GM18517 (cell line): Measurements from ENCODE around the gene NKX1-1.
"Not testable (repeated sequence)": the region's sequence is repeated elsewhere in the genome, so short reads cannot be mapped to it uniquely, and the experiment has no call there.

Experiments used
- ATAC-seq: cut with Tn5 transposase; IDR thresholded peaks from one replicate; pipeline ENCODE4 v1.9.1; 2021; ENCODE audit warnings: mild to moderate bottlenecking, moderate library complexity; ENCODE audit not compliant: unreplicated experiment

NKX1-1 gene

DNA sequence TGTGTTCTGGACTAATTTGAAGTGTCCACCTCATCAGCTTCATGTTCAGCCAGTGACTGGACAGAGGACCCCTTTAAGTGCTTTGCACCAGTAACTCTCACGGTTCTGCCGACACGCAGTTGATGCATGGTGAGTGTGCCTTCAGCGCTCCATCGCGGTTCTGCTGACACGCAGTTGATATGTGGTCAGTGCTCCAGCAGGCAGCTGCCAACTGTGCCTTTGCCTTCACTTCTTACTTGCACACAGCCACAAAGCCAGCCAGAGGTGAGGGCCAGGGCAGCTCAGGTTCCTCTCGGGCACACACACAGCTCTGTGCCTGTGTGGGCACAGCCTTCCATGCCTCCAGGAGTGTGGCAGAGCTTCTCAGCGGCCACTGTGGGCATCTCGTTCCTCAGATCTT, 12.4 kb downstream of the NKX1-1 start:
- no peak for ATAC-seq

GRCh38 chr4:1393363-1393762, 12.9 kb downstream of the NKX1-1 start:
- not testable (repeated sequence) for ATAC-seq

GRCh38 chr4:1385373-1386340, 20.6 kb downstream of the NKX1-1 start:
- ATAC-seq, result no peak

- no peak for ATAC-seq
These were observed 21.4 kb downstream of the NKX1-1 start for GRCh38 chr4:1384675-1385372.

- no peak for ATAC-seq
These were observed 22.3 kb downstream of the NKX1-1 start for GRCh38 chr4:1383728-1384591.

DNA sequence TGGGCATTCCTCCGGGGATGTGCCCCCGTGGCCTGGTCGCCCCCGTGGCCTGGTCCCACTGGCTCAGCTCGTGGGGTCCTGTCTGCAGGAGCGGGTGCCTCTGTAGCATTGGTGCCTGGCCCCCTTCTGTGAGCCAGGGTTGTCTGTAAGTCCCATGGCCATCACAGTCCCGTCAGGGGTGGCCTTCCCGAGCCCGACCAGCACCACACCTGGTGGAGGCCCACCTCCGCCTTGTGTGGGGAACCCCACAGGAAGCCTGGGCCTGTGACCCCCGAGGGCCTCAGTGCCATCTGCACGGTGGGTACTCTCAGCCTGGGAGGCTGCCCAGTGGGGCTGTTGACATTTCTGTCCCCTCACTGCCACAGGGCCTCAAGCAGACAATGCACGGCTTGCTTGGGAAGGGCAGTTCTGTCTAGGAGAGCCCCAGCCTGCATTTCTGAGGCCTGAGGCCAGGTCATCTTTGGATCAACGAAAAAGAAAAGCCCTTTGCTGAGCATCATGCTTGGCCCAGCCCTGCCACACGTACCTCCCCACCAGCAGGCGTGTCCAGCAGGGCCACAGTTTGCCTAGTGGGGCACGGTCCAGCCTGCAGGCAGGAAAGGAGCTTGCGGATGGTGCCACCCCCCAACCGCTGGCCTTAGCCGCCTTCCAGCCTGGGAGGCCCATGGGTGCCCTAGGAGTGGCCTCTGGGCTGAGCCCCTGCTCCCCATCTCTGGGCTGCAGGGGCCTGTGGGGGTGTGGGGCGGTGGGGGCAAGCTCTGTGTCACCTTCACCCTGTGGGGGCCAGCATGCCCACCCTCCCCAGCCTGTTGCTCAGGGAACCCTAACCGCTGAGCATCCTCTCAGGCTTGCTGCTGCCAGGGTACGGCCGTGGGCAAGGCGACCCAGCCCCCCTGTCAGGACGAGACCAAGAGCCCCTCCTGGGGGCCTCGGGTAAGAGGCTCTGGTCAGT, 23.2 kb downstream of the NKX1-1 start:
- no peak for ATAC-seq

DNA sequence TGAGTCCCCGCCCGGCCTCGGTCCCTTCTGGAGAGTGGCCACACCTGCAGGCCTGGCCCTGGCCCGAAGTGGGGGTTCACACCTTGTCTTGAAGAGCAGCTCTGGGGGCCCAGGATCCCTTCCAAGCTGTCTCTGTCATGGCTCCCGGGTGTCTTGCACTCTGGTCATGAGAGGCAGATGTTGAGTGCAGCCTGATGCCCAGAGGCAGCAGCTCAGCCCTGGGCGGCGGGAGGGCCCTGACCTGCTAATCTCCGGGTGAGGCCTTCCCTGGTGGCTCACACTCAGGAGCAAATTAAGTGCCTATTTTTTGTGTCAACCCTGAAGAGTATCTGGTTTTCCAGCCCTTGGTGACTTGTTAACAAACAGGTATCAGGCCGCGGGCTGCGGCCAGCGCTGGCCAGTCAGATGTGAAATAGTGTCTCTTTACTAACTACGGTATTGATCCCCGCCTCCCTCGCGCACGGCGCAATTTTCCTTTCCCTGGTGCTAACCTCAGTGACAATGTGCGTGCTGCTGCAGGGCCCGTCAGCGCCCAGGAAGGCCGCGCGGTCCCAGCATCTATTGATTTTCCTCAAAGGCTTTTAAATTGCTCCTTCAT, 24.2 kb downstream of the NKX1-1 start:
- no peak for ATAC-seq

DNA sequence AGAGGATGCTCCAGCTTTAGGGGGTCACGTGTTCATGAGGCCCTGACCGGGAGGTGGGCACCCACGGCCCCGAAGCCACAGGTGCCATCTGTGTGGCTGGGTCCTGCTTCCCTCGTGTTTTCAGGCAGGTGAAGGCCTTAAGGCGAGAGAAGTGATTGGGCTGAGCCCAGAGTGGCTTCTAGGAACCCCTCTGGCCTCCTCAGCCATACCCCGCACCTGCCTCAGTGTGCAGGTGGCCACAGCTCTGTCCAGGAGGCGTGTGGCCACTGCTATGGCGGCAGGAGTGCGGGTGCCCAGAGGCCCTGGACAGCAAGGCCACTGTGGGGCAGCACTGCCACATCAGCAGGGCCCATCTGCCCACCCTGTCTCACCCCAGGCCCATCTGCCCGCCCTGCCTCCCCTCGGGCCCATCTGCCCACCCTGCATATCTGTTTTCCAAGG, 25.0 kb downstream of the NKX1-1 start:
- ATAC-seq, result no peak

DNA sequence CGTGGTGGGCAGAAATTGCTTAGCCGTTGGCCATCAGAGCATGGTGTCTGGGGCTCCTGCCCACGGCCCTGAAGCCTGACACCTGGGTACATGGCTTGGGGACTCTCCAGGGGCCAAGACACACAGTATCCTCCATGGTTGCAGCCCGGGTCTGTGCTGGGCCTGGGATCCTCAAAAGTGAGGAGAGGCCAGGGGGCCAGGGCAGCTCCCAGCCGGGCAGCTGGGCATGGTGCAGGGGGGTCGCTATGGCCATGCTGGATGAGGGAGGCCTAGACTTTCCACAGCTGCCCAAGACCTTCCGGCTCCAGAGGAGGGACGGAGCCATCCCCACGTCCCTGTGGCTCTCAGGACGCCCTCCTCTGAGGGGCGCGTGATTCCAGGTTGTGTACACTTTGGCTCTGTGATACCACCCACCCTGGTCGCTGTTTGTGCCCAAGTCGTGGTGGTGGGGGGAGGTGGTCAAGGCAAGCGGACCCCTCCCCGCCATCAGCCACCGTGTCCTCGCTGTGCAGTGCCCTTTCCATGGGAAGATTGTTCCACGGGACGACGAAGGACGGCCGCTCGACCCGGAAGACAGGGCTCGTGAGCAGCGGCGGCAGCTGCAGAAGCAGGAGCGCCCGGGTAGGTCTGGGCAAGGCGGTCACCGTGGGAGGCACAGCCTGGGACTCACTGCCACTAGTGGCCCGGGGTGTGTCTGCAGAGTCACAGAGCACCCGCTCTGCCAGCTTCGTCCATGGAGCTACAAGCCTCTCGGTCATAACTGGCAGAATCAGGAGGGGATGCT, 25.7 kb downstream of the NKX1-1 start:
- no peak for ATAC-seq

DNA sequence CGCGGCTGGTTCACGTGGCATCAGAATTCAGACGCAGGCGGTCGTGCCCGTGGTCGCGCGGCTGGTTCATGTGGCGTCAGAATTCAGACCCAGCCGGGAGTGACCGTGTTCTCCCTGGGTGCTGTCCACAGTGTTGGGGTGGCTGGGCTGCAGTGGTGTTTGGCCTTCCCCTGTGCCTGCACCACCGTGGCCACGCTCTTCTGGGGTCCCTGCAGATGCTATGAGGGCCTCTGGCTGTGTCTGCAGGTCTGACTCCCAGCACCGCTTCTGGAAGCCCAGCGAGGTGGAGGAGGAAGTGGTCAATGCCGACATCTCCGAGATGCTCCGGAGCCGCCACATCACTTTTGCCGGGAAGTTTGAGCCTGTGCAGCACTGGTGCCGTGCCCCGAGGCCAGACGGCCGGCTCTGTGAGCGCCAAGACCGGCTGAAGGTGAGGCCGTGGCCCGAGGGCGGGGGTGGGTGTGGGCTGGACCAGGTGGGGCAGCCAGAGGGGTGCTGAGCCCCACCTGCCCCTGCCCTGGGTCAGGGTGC, 26.4 kb downstream of the NKX1-1 start:
- no peak for ATAC-seq

DNA sequence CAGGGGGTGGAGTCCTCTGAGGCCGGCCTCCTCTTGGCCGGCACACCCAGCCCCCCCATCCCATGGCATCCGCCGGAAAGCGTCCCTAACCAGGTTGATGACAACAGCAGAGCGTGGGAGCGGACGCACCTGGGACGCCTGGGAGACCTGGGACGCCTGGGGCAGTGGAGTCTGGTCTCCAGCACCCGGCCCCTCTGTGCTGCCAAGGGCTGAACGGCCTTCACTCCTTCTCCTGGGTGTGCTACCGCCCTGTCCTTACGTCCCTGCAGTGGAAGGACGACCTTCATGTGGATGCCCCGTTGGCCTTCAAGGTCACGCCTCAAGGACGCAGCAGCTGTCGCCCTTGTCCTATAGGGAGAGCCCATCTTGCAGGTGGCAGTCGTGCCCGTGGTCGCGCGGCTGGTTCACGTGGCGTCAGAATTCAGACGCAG, 26.9 kb downstream of the NKX1-1 start:
- ATAC-seq, result no peak

DNA sequence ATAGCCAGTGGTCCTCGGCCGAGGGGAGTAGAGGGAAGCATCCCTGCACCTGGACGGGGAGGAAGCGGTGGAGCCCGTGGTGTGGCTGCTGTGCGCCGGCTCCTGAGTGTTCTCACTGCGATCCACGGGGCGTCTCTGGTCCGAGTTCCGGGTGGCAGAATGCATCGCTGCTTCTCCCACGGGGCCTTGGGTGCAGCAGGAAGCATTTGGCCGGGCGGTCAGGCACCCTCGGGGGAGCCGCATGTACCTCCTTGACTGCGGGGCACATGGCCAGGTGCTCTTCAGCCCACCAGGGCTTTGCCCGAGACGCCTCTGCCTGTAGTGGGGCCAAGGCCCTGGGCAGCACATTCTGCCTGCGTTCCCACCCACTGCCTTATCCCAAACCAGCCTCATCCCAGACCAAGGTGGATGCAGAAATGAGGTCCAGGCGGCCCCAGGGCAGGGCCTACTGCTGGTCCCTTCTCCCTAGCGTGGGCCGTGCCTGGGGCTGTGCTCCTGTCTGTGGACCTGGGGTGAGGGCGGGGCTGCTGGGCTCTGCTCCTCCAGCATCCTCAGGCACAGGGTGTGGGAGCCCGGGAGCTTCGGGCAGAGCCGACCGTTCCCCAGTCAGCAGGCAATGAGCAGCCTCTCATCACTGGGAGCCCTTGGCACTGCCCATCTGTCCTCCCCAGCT, 27.5 kb downstream of the NKX1-1 start:
- no peak for ATAC-seq

GRCh38 chr4:1377606-1378261, 28.5 kb downstream of the NKX1-1 start:
- no peak for ATAC-seq

GRCh38 chr4:1376841-1377605, 29.2 kb downstream of the NKX1-1 start:
- ATAC-seq, result no peak

DNA sequence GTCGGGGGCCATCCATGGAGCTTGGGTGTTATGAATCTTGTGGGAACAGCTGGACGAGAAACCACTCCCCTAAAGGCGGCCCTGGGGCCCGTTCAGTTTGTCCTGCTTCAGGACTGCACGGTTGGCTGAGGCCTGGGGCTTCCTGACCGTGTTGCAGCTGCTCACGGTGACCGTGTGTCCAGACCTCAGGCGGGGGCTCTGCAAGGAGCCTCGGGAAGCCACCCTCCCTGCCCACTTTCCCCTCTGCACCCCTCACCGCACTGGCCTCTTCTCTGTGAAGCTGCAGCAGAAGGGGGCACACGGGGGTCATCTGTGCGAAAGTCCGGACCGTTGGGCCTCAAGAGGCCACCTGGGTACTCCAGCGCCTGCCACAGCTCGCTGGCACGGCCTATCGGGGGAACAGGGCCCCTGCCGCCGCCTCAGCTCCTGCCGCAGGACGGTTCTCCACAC, 29.8 kb downstream of the NKX1-1 start:
- ATAC-seq, result no peak

DNA sequence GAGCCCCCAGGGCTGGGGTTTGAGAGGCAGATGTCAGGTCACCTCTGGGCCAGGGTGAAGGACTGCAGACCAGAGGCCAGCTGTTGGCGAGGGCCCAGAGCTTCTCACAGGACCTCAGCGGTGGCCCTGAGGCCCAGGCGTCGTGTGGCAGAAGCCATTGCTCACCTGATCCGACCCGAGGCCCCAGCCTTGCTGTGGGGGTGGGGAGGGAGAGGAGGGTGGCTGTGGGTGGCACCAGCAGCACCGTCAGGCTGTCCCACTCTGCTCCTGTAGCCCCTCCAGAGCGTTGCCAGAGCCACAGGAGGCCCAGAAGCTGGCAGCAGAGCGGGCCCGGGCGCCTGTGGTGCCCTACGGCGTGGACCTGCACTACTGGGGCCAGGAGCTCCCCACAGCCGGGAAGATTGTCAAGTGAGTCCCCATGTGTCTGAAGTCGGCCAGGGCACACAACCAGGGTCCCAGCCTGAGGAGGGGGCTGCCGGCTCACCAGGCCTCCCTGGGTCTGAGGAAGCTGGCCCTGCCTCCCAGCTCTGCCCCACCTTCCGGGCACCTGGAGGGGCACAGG, 30.4 kb downstream of the NKX1-1 start:
- ATAC-seq, result no peak
